HepG2 (cell line): Measurements from ENCODE around the gene ATP4B. TPM values are rescaled to one million over a fixed set of nuclear protein-coding genes. Genes with fewer than 3 reads are reported as not detected.

Source experiments
- ATAC-seq: fragments of 200-7000 bp; cut with Tn5 transposase; 3 replicates; pipeline ENCODE4 v1.9.1; 2020; ENCODE audit warnings: mild to moderate bottlenecking, moderate library complexity
- BruUV-seq: library from RNA; stranded (reverse); fragments of 400-500 nt; replicated peaks from 2 replicates; lab custom pipeline; 2021; lab: Mats Ljungman, UMichigan
- CTCF ChIA-PET: fragments of 300-600 bp; formaldehyde crosslinking; extraction: SDS; loops from one replicate; lab custom pipeline; 2021; ENCODE audit warnings: low total read pairs, inconsistent platforms, low intra/inter-chr PET ratio; lab: Yijun Ruan, JAX
- POLR2A ChIA-PET: fragments of 350-600 bp; sonication (Branson Sonifier 250); formaldehyde crosslinking; loops from one replicate; lab custom pipeline; 2020; ENCODE audit warnings: antibody characterized with exemption, inconsistent platforms; lab: Yijun Ruan, JAX
- DNase-seq: peaks from one replicate; pipeline ENCODE4 v3.0.0-alpha.2; 2015; ENCODE audit warnings: low spot score
- FAIRE-seq: peaks from 3 replicates; lab custom pipeline; 2011; peaks lifted over from hg19 to GRCh38; lab: Jason Lieb, UNC
- H2AFZ ChIP-seq: one replicate; pipeline ENCODE4 v1.6.1; 2011; ENCODE audit warnings: low read length, inconsistent platforms
- H3K27ac ChIP-seq: fragments of 300-600 bp; 3 replicates; pipeline ENCODE4 v1.8.0; 2011; ENCODE audit warnings: mixed run types, mild to moderate bottlenecking, mixed read lengths, low read length, inconsistent platforms; ENCODE audit not compliant: insufficient read depth; ENCODE audit errors: extremely low read length
- H3K27me3 ChIP-seq, 2 experiments: fragments of 200-600 bp in 1 of 2; 2 replicates in 1 of 2; 3 replicates in 1 of 2; pipeline versions ENCODE4 v1.6.0 to v1.8.0; 2011; ENCODE audit warnings: low read length in 2 of 2, mild to moderate bottlenecking in 2 of 2, moderate library complexity in 2 of 2, inconsistent platforms in 1 of 2; ENCODE audit not compliant: insufficient read depth in 2 of 2, control insufficient read depth in 1 of 2
- H3K36me3 ChIP-seq, 2 experiments: fragments of 200-600 bp in 1 of 2; replicated peaks in 1 of 2; 2 replicates in 1 of 2; 3 replicates in 1 of 2; pipeline versions ENCODE4 v1.5.1 to v1.8.0; 2011; ENCODE audit warnings: low read length in 2 of 2, inconsistent platforms in 1 of 2; ENCODE audit not compliant: insufficient read depth in 2 of 2, control insufficient read depth in 1 of 2
- H3K4me1 ChIP-seq: 2 replicates; pipeline ENCODE4 v1.5.1; 2012; ENCODE audit warnings: low read length, inconsistent platforms; ENCODE audit not compliant: insufficient read depth
- H3K4me2 ChIP-seq: 2 replicates; pipeline ENCODE4 v1.6.0; 2011; ENCODE audit warnings: low read depth, low read length, inconsistent platforms
- H3K4me3 ChIP-seq, 3 experiments: fragments of 200-600 bp in 1 of 3; sonication (generic), shearing (Covaris generic) in 1 of 3; replicated peaks in 1 of 3; 2 replicates each; pipeline ENCODE4 v1.5.1; 2011 to 2016; ENCODE audit warnings: low read length in 3 of 3, inconsistent platforms in 2 of 3, low read depth in 2 of 3, mild to moderate bottlenecking in 2 of 3, control low read depth in 1 of 3, mixed read lengths in 1 of 3; ENCODE audit not compliant: insufficient read depth in 1 of 3
- H3K79me2 ChIP-seq: one replicate; pipeline ENCODE4 v1.6.1; 2011; ENCODE audit warnings: low read length, inconsistent platforms; ENCODE audit not compliant: insufficient read depth
- H3K9ac ChIP-seq: 2 replicates; pipeline ENCODE4 v1.6.0; 2011; ENCODE audit warnings: mild to moderate bottlenecking, low read depth, low read length, inconsistent platforms; ENCODE audit not compliant: insufficient read depth
- H3K9me3 ChIP-seq: 2 replicates; pipeline ENCODE4 v1.5.1; 2012; ENCODE audit warnings: mild to moderate bottlenecking, low read length
- H4K20me1 ChIP-seq: 2 replicates; pipeline ENCODE4 v1.6.0; 2011; ENCODE audit warnings: inconsistent platforms, mild to moderate bottlenecking, low read length, moderate library complexity; ENCODE audit not compliant: insufficient read depth
- SIN3A ChIP-seq: IDR thresholded peaks from 2 replicates; pipeline ENCODE4 v1.6.1; 2011; ENCODE audit warnings: low read depth, mild to moderate bottlenecking, control low read depth, low read length, borderline replicate concordance
- ZBTB20 ChIP-seq: sonication (generic); formaldehyde crosslinking; IDR thresholded peaks from 2 replicates; pipeline ENCODE4 v1.8.1; 2023; ENCODE audit warnings: missing genetic modification reagents, low read depth, mild to moderate bottlenecking, borderline replicate concordance
- ZEB1 ChIP-seq: IDR thresholded peaks from 2 replicates; pipeline ENCODE4 v1.6.1; 2012; ENCODE audit warnings: mild to moderate bottlenecking, low read depth, inconsistent platforms; ENCODE audit not compliant: insufficient replicate concordance
- ZGPAT ChIP-seq: IDR thresholded peaks from 2 replicates; pipeline ENCODE4 v1.6.1; 2016; ENCODE audit warnings: mild to moderate bottlenecking
- WGBS: methylation state at CpG from one replicate; pipeline ENCODE4 v1.1.6; 2017; ENCODE audit warnings: low lambda C conversion rate; 5-methylcytosine and 5-hydroxymethylcytosine counted together
- in situ Hi-C: cut with HindIII; loops from 2 replicates; pipeline ENCODE4 v1.10.0; 2017; ENCODE audit warnings: low pct_unique_long_range_greater_than_20kb; ENCODE audit not compliant: extremely low pct_ligation_motif_present
- intact Hi-C: fragments of 100-400 bp; cut with micrococcal nuclease; formaldehyde crosslinking; loops from one replicate; pipeline ENCODE4 v1.10.0; 2022; ENCODE audit not compliant: unreplicated experiment
- polyA plus RNA-seq, 8 experiments: library from polyadenylated mRNA; depleted of rRNA in 3 of 8; stranded (reverse) in 7 of 8; unstranded in 1 of 8; fragments of >200 nt; fragmentation: Illumina TruSeq in 4 of 8; extraction: Trizol in 4 of 8; gene quantifications; 2 replicates each; pipeline versions ENCODE4 v1.2.1 to v1.2.3, GENCODE V29; 2011 to 2016; ENCODE audit warnings: low read depth in 4 of 8, missing spikeins in 1 of 8, mixed read lengths in 1 of 8; ENCODE audit not compliant: insufficient read depth in 1 of 8
- total RNA-seq, 5 experiments: library from RNA; depleted of rRNA; stranded (reverse); fragments of >200 nt; fragmentation: Illumina TruSeq; extraction: Trizol; gene quantifications; 2 replicates each; pipeline ENCODE4 v1.2.3, GENCODE V29; 2016; ENCODE audit warnings: low read depth in 1 of 5
- TF ChIP-seq, protein P1 (sequence below): sonication (generic); formaldehyde crosslinking; IDR thresholded peaks from 2 replicates; pipeline ENCODE4 v1.8.0; 2022; ENCODE audit warnings: mild to moderate bottlenecking, missing genetic modification reagents; ENCODE audit not compliant: insufficient replicate concordance

ATP4B gene
- total and polyA plus RNA-seq, 2 of the 13 experiments (the other 11 are each of a cell fraction or from before 2014, with no cell fraction given), result not detected

- TF ChIP-seq, protein P1, sequence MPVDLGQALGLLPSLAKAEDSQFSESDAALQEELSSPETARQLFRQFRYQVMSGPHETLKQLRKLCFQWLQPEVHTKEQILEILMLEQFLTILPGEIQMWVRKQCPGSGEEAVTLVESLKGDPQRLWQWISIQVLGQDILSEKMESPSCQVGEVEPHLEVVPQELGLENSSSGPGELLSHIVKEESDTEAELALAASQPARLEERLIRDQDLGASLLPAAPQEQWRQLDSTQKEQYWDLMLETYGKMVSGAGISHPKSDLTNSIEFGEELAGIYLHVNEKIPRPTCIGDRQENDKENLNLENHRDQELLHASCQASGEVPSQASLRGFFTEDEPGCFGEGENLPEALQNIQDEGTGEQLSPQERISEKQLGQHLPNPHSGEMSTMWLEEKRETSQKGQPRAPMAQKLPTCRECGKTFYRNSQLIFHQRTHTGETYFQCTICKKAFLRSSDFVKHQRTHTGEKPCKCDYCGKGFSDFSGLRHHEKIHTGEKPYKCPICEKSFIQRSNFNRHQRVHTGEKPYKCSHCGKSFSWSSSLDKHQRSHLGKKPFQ (CRISPR knock-in tag), result no peak
- TF ChIP-seq SIN3A (no peak), ZGPAT (CRISPR knock-in tag) (no peak)
- TF ChIP-seq, all 625 proteins: peak for 0
Measured at GRCh38 chr13:113666951-113667701, 9.1 kb upstream of the ATP4B start, which contains the start of gene GRK1 (continued).

DNA sequence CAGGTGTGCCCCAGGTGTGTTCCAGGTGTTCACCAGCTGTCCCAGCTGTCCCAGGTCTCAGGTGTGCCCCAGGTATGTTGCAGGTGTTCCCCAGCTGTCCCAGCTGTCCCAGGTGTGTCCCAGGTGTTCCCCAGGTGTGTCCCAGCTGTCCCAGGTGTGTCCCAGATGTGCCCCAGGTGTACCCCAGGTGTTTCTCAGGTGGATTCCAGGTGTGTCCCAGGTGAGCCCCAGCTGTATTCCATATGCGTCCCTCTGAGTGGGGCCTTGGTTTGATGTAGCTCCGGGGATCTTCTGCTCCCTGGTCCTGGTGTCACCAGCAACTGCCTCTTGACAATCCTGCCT lies 8.3 kb upstream of the ATP4B start:
- no TSS peak for BruUV-seq
- CTCF ChIA-PET, result no interaction called here
- H3K79me2 ChIP-seq, result no peaks in the 10 kb centered on the region
- peaks cover 9% of the 10 kb centered on the region for H3K4me1 ChIP-seq
- no peak overlapping the region for H3K4me3 ChIP-seq
- H3K27ac ChIP-seq, result no peak overlapping the region
- no peak overlapping the region for H3K4me2 ChIP-seq
- no peaks in the 10 kb centered on the region for H3K9me3 ChIP-seq
- H3K27me3 ChIP-seq, result peaks cover 7 to 59% of the 10 kb centered on the region in 2 experiments; a peak in 4 of 5 replicates
- 17% methylated on average over 1 of the region's 2 CpGs for WGBS
- no peak overlapping the region for H3K9ac ChIP-seq
- FAIRE-seq (no peak), DNase-seq (no peak), ATAC-seq (no peak)
- in situ Hi-C loops, result no loop called here
- intact Hi-C loops, result no loop called here
- POLR2A ChIA-PET, result no interaction called here
- TF ChIP-seq ZEB1, result peak; percentile 62
- TF ChIP-seq ZBTB20 (CRISPR knock-in tag), result no peak
- H4K20me1 ChIP-seq, result no peaks in the 10 kb centered on the region
- H2AFZ ChIP-seq, result no peak overlapping the region
- H3K36me3 ChIP-seq, result no peaks in the 10 kb centered on the region
